ENCODE data around the gene ITPR1.

GRCh38 chr3:4512895-4513616, 19.9 kb downstream of the ITPR1 start:
- TF ChIP-seq, protein P1, sequence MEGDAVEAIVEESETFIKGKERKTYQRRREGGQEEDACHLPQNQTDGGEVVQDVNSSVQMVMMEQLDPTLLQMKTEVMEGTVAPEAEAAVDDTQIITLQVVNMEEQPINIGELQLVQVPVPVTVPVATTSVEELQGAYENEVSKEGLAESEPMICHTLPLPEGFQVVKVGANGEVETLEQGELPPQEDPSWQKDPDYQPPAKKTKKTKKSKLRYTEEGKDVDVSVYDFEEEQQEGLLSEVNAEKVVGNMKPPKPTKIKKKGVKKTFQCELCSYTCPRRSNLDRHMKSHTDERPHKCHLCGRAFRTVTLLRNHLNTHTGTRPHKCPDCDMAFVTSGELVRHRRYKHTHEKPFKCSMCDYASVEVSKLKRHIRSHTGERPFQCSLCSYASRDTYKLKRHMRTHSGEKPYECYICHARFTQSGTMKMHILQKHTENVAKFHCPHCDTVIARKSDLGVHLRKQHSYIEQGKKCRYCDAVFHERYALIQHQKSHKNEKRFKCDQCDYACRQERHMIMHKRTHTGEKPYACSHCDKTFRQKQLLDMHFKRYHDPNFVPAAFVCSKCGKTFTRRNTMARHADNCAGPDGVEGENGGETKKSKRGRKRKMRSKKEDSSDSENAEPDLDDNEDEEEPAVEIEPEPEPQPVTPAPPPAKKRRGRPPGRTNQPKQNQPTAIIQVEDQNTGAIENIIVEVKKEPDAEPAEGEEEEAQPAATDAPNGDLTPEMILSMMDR (IDR thresholded peaks at IDR 0.05): no peak
- TF ChIP-seq POLR2A (IDR thresholded peaks at IDR 0.05): no peak
